GM12864 (cell line): ENCODE measurements around the gene CELF5.

Source experiments
- DNase-seq: peaks from one replicate; pipeline ENCODE4 v3.0.0-alpha.2; 2011; ENCODE audit warnings: low read depth
- H3K4me3 ChIP-seq: 2 replicates; pipeline ENCODE4 v1.5.1; 2011; ENCODE audit warnings: mild to moderate bottlenecking, low read depth, low read length, control low read depth
- CTCF ChIP-seq: IDR thresholded peaks from 2 replicates; pipeline ENCODE4 v1.5.1; 2011; ENCODE audit warnings: low read depth, mild to moderate bottlenecking, moderate library complexity, low read length, control low read depth, inconsistent platforms; ENCODE audit errors: missing control alignments

Gene CELF5

GRCh38 chr19:3192228-3192635 lies 32.2 kb upstream of the CELF5 start:
- DNase-seq, result no peak
- no peak overlapping the region for H3K4me3 ChIP-seq
- TF ChIP-seq CTCF, result no peak

GRCh38 chr19:3192684-3193083 lies 31.8 kb upstream of the CELF5 start:
- H3K4me3 ChIP-seq, result no peak overlapping the region
- DNase-seq, result no peak
- no peak for TF ChIP-seq CTCF

GRCh38 chr19:3193256-3194105 lies 31.0 kb upstream of the CELF5 start:
- DNase-seq, result no peak
- no peak for TF ChIP-seq CTCF
- no peak overlapping the region for H3K4me3 ChIP-seq

- no peak for DNase-seq
- TF ChIP-seq CTCF, result no peak
- no peak overlapping the region for H3K4me3 ChIP-seq
Observed at GRCh38 chr19:3194106-3195087, 30.1 kb upstream of the CELF5 start.

GRCh38 chr19:3196064-3196932 lies 28.2 kb upstream of the CELF5 start:
- TF ChIP-seq CTCF, result no peak
- H3K4me3 ChIP-seq, result no peak overlapping the region
- no peak for DNase-seq

- DNase-seq, result no peak
- no peak overlapping the region for H3K4me3 ChIP-seq
- TF ChIP-seq CTCF, result no peak
Observed at GRCh38 chr19:3196933-3197205, 27.6 kb upstream of the CELF5 start.
